ENCODE data around the gene IKBKE. TPM values are rescaled to one million over a fixed set of nuclear protein-coding genes. Genes with fewer than 3 reads are reported as not detected.

IKBKE gene
- total RNA-seq, 1 experiment from 2014 or later = 6.4 TPM

- DNase-seq (ENCODE audit: low read depth, low spot score) = no peak
- H3K4me1 ChIP-seq (ENCODE audit: control insufficient read depth, insufficient read depth, low read length) = no peaks in the 10 kb centered on the region
- no peaks in the 10 kb centered on the region for H3K27me3 ChIP-seq (ENCODE audit: control insufficient read depth, insufficient read depth, low read length)
- no peak overlapping the region for H3K4me3 ChIP-seq (ENCODE audit: low read depth in 2 of 2, low read length in 2 of 2)
- intact Hi-C loops (cut with micrococcal nuclease; ENCODE audit: unreplicated experiment) (no loop called here), in situ Hi-C loops (cut with HindIII; ENCODE audit: low pct_unique_long_range_greater_than_20kb, low sequenced_read_pairs) (no loop called here)
- CTCF ChIA-PET = no interaction called here
- H3K9me3 ChIP-seq (ENCODE audit: control insufficient read depth, insufficient read depth, low read depth, low read length) = no peaks in the 10 kb centered on the region
- BruUV-seq (replicated peaks) = no TSS peak
- no peak overlapping the region for H3K27ac ChIP-seq (ENCODE audit: low read length)
- H3K36me3 ChIP-seq (ENCODE audit: control insufficient read depth, insufficient read depth, low read length) = no peaks in the 10 kb centered on the region; the same call in 1 of the 2 replicates
- no peak for ATAC-seq
- TF ChIP-seq SIN3A (IDR thresholded peaks at IDR 0.05; ENCODE audit: borderline replicate concordance, insufficient read depth, low read depth, low read length) = no peak
- TF ChIP-seq TCF7L2 (IDR thresholded peaks at IDR 0.05; ENCODE audit: low read depth, low read length) = no peak
- TF ChIP-seq, protein P1, sequence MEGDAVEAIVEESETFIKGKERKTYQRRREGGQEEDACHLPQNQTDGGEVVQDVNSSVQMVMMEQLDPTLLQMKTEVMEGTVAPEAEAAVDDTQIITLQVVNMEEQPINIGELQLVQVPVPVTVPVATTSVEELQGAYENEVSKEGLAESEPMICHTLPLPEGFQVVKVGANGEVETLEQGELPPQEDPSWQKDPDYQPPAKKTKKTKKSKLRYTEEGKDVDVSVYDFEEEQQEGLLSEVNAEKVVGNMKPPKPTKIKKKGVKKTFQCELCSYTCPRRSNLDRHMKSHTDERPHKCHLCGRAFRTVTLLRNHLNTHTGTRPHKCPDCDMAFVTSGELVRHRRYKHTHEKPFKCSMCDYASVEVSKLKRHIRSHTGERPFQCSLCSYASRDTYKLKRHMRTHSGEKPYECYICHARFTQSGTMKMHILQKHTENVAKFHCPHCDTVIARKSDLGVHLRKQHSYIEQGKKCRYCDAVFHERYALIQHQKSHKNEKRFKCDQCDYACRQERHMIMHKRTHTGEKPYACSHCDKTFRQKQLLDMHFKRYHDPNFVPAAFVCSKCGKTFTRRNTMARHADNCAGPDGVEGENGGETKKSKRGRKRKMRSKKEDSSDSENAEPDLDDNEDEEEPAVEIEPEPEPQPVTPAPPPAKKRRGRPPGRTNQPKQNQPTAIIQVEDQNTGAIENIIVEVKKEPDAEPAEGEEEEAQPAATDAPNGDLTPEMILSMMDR (IDR thresholded peaks at IDR 0.05) = no peak
- no peak for TF ChIP-seq POLR2AphosphoS5 (IDR thresholded peaks at IDR 0.05; ENCODE audit: low read depth, low read length)
- TF ChIP-seq, protein P2, sequence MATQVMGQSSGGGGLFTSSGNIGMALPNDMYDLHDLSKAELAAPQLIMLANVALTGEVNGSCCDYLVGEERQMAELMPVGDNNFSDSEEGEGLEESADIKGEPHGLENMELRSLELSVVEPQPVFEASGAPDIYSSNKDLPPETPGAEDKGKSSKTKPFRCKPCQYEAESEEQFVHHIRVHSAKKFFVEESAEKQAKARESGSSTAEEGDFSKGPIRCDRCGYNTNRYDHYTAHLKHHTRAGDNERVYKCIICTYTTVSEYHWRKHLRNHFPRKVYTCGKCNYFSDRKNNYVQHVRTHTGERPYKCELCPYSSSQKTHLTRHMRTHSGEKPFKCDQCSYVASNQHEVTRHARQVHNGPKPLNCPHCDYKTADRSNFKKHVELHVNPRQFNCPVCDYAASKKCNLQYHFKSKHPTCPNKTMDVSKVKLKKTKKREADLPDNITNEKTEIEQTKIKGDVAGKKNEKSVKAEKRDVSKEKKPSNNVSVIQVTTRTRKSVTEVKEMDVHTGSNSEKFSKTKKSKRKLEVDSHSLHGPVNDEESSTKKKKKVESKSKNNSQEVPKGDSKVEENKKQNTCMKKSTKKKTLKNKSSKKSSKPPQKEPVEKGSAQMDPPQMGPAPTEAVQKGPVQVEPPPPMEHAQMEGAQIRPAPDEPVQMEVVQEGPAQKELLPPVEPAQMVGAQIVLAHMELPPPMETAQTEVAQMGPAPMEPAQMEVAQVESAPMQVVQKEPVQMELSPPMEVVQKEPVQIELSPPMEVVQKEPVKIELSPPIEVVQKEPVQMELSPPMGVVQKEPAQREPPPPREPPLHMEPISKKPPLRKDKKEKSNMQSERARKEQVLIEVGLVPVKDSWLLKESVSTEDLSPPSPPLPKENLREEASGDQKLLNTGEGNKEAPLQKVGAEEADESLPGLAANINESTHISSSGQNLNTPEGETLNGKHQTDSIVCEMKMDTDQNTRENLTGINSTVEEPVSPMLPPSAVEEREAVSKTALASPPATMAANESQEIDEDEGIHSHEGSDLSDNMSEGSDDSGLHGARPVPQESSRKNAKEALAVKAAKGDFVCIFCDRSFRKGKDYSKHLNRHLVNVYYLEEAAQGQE (IDR thresholded peaks at IDR 0.05; ENCODE audit: insufficient read depth in 1 of 2, low read depth in 2 of 2, low read length in 1 of 2) = no peak
- POLR2A ChIA-PET = no interaction called here
Observed at GRCh38 chr1:206422525-206422924, 47.8 kb upstream of the IKBKE start.

- H3K36me3 ChIP-seq (ENCODE audit: control insufficient read depth, insufficient read depth, low read length) = peaks cover 4% of the 10 kb centered on the region; the same call in 1 of the 2 replicates
- no peak overlapping the region for H3K27ac ChIP-seq (ENCODE audit: low read length)
- intact Hi-C loops (cut with micrococcal nuclease; ENCODE audit: unreplicated experiment) (no loop called here), in situ Hi-C loops (cut with HindIII; ENCODE audit: low pct_unique_long_range_greater_than_20kb, low sequenced_read_pairs) (no loop called here)
- ATAC-seq = no peak
- ChIA-PET POLR2A (no interaction called here), CTCF (no interaction called here)
- H3K4me1 ChIP-seq (ENCODE audit: control insufficient read depth, insufficient read depth, low read length) = no peaks in the 10 kb centered on the region
- H3K4me3 ChIP-seq (ENCODE audit: low read depth in 2 of 2, low read length in 2 of 2) = no peak overlapping the region
- no peak for DNase-seq (ENCODE audit: low read depth, low spot score)
- no TSS peak for BruUV-seq (replicated peaks)
- no peaks in the 10 kb centered on the region for H3K9me3 ChIP-seq (ENCODE audit: control insufficient read depth, insufficient read depth, low read depth, low read length)
- TF ChIP-seq TCF7L2 (IDR thresholded peaks at IDR 0.05; ENCODE audit: low read depth, low read length) (no peak), POLR2AphosphoS5 (IDR thresholded peaks at IDR 0.05; ENCODE audit: low read depth, low read length) (no peak), SIN3A (IDR thresholded peaks at IDR 0.05; ENCODE audit: borderline replicate concordance, insufficient read depth, low read depth, low read length) (no peak)
- TF ChIP-seq, protein P2 (IDR thresholded peaks at IDR 0.05; ENCODE audit: insufficient read depth in 1 of 2, low read depth in 2 of 2, low read length in 1 of 2) = no peak
- TF ChIP-seq, protein P1 (IDR thresholded peaks at IDR 0.05) = no peak
- H3K27me3 ChIP-seq (ENCODE audit: control insufficient read depth, insufficient read depth, low read length) = no peaks in the 10 kb centered on the region
Observed at GRCh38 chr1:206427291-206427690, 43.0 kb upstream of the IKBKE start.
